Small intestine (tissue), 7 donors: Measurements from ENCODE around the gene NRROS. TPM values are rescaled to one million over a fixed set of nuclear protein-coding genes. Genes with fewer than 3 reads are reported as not detected.
A peak's percentile ranks its signal among the peaks of the same experiment; 100 is the strongest.

Experiments used
- DNase-seq, 2 donors: peaks; one replicate each; pipeline versions ENCODE4 v3.0.0 to v3.0.0-alpha.2; 2013
- FAIRE-seq: peaks from 2 replicates; lab custom pipeline; 2012; peaks lifted over from hg19 to GRCh38; lab: Jason Lieb, UNC
- H3K27ac ChIP-seq, 3 donors: one replicate each; pipeline ENCODE4 v1.5.1; 2013; ENCODE audit warnings: low read length in 2 of 3, mild to moderate bottlenecking in 2 of 3, control low read depth in 1 of 3, inconsistent platforms in 1 of 3, low read depth in 1 of 3, moderate library complexity in 1 of 3
- H3K27me3 ChIP-seq, 3 donors: one replicate each; pipeline ENCODE4 v1.6.1; 2013; ENCODE audit warnings: low read length in 3 of 3, inconsistent platforms in 1 of 3; ENCODE audit not compliant: control insufficient read depth in 3 of 3, insufficient read depth in 3 of 3
- H3K36me3 ChIP-seq, 3 donors: one replicate each; pipeline ENCODE4 v1.6.1; 2013; ENCODE audit warnings: low read length in 3 of 3, inconsistent platforms in 1 of 3, low read depth in 1 of 3, mild to moderate bottlenecking in 1 of 3, moderate library complexity in 1 of 3; ENCODE audit not compliant: control insufficient read depth in 3 of 3, insufficient read depth in 2 of 3
- H3K4me1 ChIP-seq, 3 donors: one replicate each; pipeline ENCODE4 v1.6.1; 2013; ENCODE audit warnings: low read length in 2 of 3, inconsistent platforms in 1 of 3, low read depth in 1 of 3, mild to moderate bottlenecking in 1 of 3, moderate library complexity in 1 of 3; ENCODE audit not compliant: control insufficient read depth in 3 of 3, insufficient read depth in 2 of 3
- H3K4me3 ChIP-seq, 3 donors: one replicate each; pipeline ENCODE4 v1.5.1; 2013; ENCODE audit warnings: low read length in 3 of 3, control low read depth in 1 of 3, inconsistent platforms in 1 of 3, low read depth in 1 of 3, mild to moderate bottlenecking in 1 of 3, moderate library complexity in 1 of 3
- H3K9me3 ChIP-seq, 2 donors: one replicate each; pipeline ENCODE4 v1.6.1; 2013; ENCODE audit warnings: low read depth in 1 of 2, low read length in 1 of 2; ENCODE audit not compliant: control insufficient read depth in 2 of 2, insufficient read depth in 1 of 2
- WGBS, 3 donors: extraction: QIAGEN DNeasy Blood & Tissue Kit; methylation state at CpG; one replicate each; pipeline ENCODE4 v1.1.7; 2013; 5-methylcytosine and 5-hydroxymethylcytosine counted together
- polyA plus RNA-seq, 4 donors: library from polyadenylated mRNA; stranded (reverse) in 3 of 4; unstranded in 1 of 4; fragments of 200-250 nt in 3 of 4; fragments of 120-200 nt in 1 of 4; gene quantifications; one replicate each; pipeline versions ENCODE4 v1.2.1 to v1.2.3, GENCODE V29; 2013
- donor health status: healthy with polysubstance abuse.
- donor health status: control.
- donor health status: control.
- donor health status: Bipolar disorder and iron deficiency.
- donor health status: healthy.

Gene NRROS
- polyA plus RNA-seq, 4 donors: 0.54 to 4.1 (median 1.5) TPM; not detected in 1

GRCh38 chr3:196655496-196655895 is 16.0 kb downstream of the NRROS start:
- DNase-seq (no peak), FAIRE-seq (no peak)
- H3K27ac ChIP-seq: no peak overlapping the region
- no peaks in the 10 kb centered on the region for H3K27me3 ChIP-seq
- no peaks in the 10 kb centered on the region for H3K4me1 ChIP-seq
- H3K36me3 ChIP-seq: peaks cover 0 to 4% (median 3%) of the 10 kb centered on the region in 3 donors
- H3K4me3 ChIP-seq: no peak overlapping the region
- H3K9me3 ChIP-seq: no peaks in the 10 kb centered on the region
- 96 to 97% (median 96%) methylated on average over 12 of the region's 12 CpGs for WGBS, 3 donors

DNA sequence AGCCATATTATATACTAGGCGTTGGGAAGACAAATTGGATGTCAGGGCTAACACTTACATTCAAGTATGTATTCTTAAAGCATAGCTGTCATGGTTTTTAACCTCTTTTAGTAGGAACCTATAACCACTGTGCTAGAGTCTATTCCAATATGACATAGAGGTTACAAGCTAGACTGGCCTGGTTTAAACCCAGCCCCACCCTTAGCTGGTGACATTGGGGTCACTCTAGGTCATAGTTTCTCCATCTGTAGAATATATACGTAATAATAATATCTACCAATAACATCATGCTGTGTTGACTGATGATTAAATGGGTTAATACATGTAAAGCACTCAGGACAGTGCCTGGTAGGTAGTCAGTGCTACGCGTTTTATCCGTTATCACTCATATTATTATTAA is 16.7 kb downstream of the NRROS start:
- WGBS, 3 donors: 82 to 89% (median 87%) methylated on average over 5 of the region's 5 CpGs
- H3K27ac ChIP-seq: no peak overlapping the region
- H3K36me3 ChIP-seq: peaks cover 0 to 4% (median 3%) of the 10 kb centered on the region in 3 donors
- H3K9me3 ChIP-seq: no peaks in the 10 kb centered on the region
- FAIRE-seq (no peak), DNase-seq (no peak)
- no peaks in the 10 kb centered on the region for H3K4me1 ChIP-seq
- H3K27me3 ChIP-seq: no peaks in the 10 kb centered on the region
- no peak overlapping the region for H3K4me3 ChIP-seq

GRCh38 chr3:196659901-196660351 is 20.4 kb downstream of the NRROS start:
- peaks cover 0 to 3% (median 0%) of the 10 kb centered on the region in 3 donors for H3K36me3 ChIP-seq
- no peak overlapping the region for H3K27ac ChIP-seq
- no peaks in the 10 kb centered on the region for H3K9me3 ChIP-seq
- no peaks in the 10 kb centered on the region for H3K27me3 ChIP-seq
- FAIRE-seq (no peak), DNase-seq (no peak)
- 95% methylated on average over 35 of the region's 35 CpGs for WGBS, 3 donors
- H3K4me3 ChIP-seq: no peak overlapping the region
- H3K4me1 ChIP-seq: no peaks in the 10 kb centered on the region

GRCh38 chr3:196660381-196661166 is 21.1 kb downstream of the NRROS start:
- Histone ChIP-seq H3K9me3 (no peaks in the 10 kb centered on the region), H3K27me3 (no peaks in the 10 kb centered on the region), H3K36me3 (peaks cover 0 to under 1% (median 0%) of the 10 kb centered on the region in 3 donors), H3K27ac (no peak overlapping the region), H3K4me1 (no peaks in the 10 kb centered on the region), H3K4me3 (no peak overlapping the region)
- FAIRE-seq: no peak
- no peak for DNase-seq
- 46 to 85% (median 60%) methylated on average over 31 to 32 of the region's 32 CpGs for WGBS, 3 donors

DNA sequence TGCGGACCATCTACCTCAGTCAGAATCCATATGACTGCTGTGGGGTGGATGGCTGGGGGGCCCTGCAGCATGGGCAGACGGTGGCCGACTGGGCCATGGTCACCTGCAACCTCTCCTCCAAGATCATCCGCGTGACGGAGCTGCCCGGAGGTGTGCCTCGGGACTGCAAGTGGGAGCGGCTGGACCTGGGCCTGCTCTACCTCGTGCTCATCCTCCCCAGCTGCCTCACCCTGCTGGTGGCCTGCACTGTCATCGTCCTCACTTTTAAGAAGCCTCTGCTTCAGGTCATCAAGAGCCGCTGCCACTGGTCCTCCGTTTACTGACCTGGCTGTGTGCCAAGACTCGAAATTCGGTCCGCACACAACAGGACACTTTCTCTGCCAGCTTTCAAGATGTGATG is 21.9 kb downstream of the NRROS start:
- H3K9me3 ChIP-seq: no peaks in the 10 kb centered on the region
- H3K4me3 ChIP-seq: no peak overlapping the region
- WGBS, 3 donors: 79 to 85% (median 80%) methylated on average over 16 of the region's 16 CpGs
- H3K4me1 ChIP-seq: no peaks in the 10 kb centered on the region
- no peak for FAIRE-seq
- H3K27ac ChIP-seq: no peak overlapping the region
- no peaks in the 10 kb centered on the region for H3K27me3 ChIP-seq
- no peaks in the 10 kb centered on the region for H3K36me3 ChIP-seq
- no peak for DNase-seq

GRCh38 chr3:196662033-196662432 is 22.5 kb downstream of the NRROS start:
- DNase-seq: no peak
- FAIRE-seq: no peak
- Histone ChIP-seq H3K4me1 (no peaks in the 10 kb centered on the region), H3K27me3 (no peaks in the 10 kb centered on the region), H3K4me3 (no peak overlapping the region), H3K27ac (no peak overlapping the region), H3K9me3 (no peaks in the 10 kb centered on the region), H3K36me3 (no peaks in the 10 kb centered on the region)
- WGBS, 3 donors: 83 to 93% (median 87%) methylated on average over 13 of the region's 13 CpGs

- H3K27me3 ChIP-seq: no peaks in the 10 kb centered on the region
- DNase-seq (no peak), FAIRE-seq (no peak)
- no peaks in the 10 kb centered on the region for H3K36me3 ChIP-seq
- 60 to 74% (median 71%) methylated on average over 14 to 15 of the region's 15 CpGs for WGBS, 3 donors
- no peak overlapping the region for H3K27ac ChIP-seq
- H3K4me1 ChIP-seq: no peaks in the 10 kb centered on the region
- no peak overlapping the region for H3K4me3 ChIP-seq
- H3K9me3 ChIP-seq: no peaks in the 10 kb centered on the region
Observed at GRCh38 chr3:196662711-196663571, 23.4 kb downstream of the NRROS start.

DNA sequence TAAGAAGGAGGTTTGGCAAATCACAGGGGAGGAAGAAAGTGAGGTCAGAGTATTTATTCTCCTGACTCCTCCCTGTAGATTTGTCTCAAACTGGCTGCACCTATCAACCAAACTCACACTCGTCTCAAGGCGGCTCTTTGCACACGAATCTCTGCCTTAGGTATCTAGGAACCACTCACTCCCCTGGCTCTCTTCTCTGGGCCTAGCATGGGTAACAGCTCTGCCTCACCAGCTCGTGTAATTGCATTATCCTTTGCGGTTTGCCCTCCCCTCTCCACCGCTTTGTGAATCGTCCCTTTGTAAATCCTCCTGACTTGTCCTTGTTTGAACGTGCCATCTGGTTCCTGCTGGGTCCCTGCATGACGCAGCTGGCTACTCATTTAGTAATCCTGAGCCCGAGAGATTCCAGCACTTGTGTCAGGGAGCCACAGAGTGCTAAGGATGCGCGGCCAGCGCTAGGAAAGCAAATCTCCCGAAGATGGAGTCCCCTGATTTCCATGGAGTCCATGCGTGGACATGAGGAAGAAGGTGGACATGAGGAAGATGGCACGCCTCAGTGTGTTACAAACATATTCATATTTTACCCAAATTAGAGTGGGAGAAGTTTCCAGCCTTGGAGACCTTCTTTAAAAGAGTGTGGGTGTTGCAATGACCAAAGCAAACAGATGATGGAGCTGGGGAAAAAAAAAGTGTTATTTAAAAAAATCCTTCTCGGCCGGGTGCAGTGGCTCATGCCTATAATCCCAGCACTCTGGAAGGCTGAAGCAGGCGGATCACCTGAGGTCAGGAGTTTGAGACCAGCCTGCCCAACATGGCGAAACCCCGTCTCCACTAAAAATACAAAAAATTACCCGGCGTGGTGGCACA is 26.7 kb downstream of the NRROS start:
- Histone ChIP-seq H3K4me3 (no peak overlapping the region), H3K27ac (no peak overlapping the region), H3K9me3 (no peaks in the 10 kb centered on the region), H3K36me3 (no peaks in the 10 kb centered on the region), H3K27me3 (no peaks in the 10 kb centered on the region), H3K4me1 (no peaks in the 10 kb centered on the region)
- FAIRE-seq: no peak
- DNase-seq: peak in 1 of 2 donors; percentile 10
- WGBS, 3 donors: 54 to 60% (median 58%) methylated on average over 23 of the region's 23 CpGs
